Sciatic nerve (tissue), 2 donors: ENCODE measurements around the gene TSPAN31. TPM values are rescaled to one million over a fixed set of nuclear protein-coding genes. Genes with fewer than 3 reads are reported as not detected.
"Not testable (repeated sequence)": the region's sequence is repeated elsewhere in the genome, so short reads cannot be mapped to it uniquely, and the experiment has no call there.

Experiments used
- ATAC-seq: fragments of 200-7000 bp; cut with Tn5 transposase; one replicate; pipeline ENCODE4 v1.9.1; 2020; ENCODE audit warnings: mild to moderate bottlenecking, moderate library complexity
- DNase-seq: peaks from one replicate; pipeline ENCODE4 v3.0.0-alpha.2; 2020; ENCODE audit warnings: low spot score
- intact Hi-C: fragments of 100-400 bp; cut with DNase I; formaldehyde crosslinking; loops from one replicate; pipeline ENCODE4 v1.14.2; 2022
- total RNA-seq: library from RNA; stranded (reverse); fragmentation: NEBNext Ultra II Directional; extraction: Animal tissue kit (Norgen Biotek cat#: 25700); gene quantifications from one replicate; pipeline ENCODE4 v1.2.1, GENCODE V29; 2021
- donor health status: DM: no; HTN: no; CAD: no.
- donor health status: DM: no; HTN: no; CAD: no.

TSPAN31 gene, protein sequence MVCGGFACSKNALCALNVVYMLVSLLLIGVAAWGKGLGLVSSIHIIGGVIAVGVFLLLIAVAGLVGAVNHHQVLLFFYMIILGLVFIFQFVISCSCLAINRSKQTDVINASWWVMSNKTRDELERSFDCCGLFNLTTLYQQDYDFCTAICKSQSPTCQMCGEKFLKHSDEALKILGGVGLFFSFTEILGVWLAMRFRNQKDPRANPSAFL
- total RNA-seq: 37.1 TPM

DNA sequence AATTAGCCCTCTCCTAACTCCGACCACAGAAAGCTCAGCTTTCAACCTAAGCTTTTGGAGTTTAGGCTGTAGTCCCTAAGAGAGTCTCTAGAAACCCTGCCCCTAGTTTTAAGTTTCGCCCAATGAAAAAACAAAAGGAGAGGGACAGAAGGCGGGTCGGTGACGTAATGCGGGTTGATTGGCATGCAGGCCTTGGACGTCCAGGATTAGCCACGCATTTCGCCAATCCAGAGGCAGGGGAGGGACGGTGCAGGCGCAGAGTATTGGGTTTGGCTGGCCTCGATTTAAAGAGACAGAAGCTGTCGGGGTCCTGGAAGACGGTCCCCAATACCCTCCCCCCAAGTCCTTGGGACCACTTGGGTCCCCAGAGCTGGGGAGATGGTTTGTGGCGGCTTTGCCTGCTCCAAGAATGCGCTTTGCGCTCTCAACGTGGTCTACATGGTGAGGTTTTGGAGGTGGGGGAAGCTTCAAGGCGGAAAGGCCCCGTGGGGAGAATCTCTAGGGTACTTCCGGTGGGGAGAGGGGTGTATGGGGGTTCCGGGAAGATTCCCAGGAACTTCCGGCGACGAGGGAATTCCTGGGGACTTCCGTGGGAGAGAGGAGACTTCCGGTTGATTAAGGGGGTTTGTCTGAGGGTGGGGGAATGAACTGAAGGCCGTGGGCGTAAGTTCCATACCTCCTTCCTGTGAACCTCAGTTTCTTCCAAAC, at the start of gene TSPAN31:
Gene TSPAN31 (plus strand): TSS at position 263 of the 708 bp plus-strand sequence. CDS start 116 bp downstream, at position 379.
- intact Hi-C loops: no loop called here
- DNase-seq (peak; percentile 98), ATAC-seq (peak; percentile 98)

DNA sequence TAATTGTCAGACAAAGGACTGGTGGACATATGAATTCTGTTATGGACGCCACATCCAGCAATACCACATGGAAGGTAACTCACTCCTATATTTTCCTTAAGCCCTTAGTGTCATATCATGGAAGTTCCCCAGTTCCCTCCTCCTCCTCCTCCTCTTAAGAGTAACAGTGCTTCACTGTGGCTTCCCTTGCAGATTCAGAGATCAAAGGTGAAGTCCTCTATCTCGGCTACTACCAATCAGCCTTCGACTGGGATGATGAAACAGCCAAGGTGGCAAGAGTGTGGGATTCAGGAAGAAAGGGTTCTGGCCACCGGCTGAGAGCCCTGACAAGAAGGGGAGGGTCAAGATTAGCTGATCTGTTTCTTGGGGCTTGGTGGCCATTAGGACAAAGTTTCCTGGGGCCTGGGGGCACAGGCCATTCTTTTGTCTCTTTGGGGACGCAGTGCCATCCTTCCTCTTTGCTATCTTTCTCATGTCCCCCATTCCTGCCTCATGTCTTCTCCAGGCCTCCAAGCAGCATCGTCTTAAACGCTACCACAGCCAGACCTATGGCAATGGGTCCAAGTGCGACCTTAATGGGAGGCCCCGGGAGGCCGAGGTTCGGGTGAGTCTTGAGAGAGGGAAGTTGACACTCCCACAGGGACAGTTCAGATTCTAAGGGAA, 48.9 kb upstream of the TSPAN31 start:
- intact Hi-C loops: no loop called here
- no peak for DNase-seq
- ATAC-seq: no peak

DNA sequence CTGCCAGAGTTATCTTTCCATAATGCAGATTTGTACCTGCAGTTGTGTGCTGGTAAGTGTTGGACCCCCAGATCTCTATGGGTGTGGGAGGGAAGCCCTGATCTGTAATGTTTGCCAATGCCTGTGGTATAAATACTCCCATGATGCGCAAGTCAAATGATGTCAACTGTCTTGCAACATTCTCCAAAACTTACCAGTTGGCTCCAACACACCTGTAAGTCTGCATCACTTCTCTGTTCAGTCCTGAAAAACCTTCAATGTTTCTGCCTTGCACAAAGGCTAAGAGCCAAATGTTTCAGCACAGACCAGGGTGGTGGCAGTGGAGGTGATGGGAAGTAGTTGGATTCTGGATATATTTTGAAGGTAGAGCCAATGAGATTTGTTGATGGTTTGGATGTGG, 47.8 kb upstream of the TSPAN31 start:
- DNase-seq (no peak), ATAC-seq (no peak)
- intact Hi-C loops: no loop called here

DNA sequence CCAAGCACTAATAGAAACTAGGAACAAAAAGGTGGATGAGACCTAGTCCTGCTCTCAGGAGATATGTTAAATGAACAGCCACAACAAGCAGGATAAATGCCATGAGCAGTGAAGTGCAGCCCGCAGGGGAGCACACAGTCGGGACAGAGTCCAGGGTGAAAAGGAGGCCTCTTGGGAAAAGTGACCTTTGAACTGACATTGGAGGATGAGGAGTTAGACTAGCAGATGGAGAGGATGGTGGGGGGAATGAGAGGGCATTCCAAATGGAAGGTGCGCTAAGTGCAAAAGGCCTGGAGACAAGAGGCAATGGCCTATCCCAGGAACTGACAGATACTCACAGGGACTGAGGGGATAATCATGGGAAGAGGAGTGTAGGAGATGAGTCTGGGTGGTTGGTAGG, 46.4 kb upstream of the TSPAN31 start:
- DNase-seq (no peak), ATAC-seq (no peak)
- intact Hi-C loops: no loop called here

DNA sequence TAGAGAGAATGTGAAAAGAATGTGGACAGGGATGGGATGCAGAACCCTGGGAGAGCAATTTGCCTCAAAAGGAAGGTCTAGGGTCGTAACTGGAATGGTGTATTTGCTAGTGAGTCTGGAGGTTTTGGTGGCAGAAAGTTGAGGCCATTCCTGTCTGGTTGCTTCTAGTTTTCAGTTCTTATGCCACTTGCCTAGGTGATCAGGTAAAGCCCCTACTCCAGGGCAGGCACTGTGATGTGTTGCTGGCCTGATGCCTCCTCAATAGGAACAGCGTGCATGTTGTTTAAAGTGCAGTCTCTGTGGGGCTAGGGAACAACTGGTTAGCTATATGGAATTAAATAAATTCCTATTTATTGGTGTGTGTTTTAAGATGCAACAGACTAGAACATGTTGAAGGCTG, 44.5 kb upstream of the TSPAN31 start:
- DNase-seq (no peak), ATAC-seq (no peak)
- intact Hi-C loops: no loop called here

- no peak for ATAC-seq
- intact Hi-C loops: no loop called here
- no peak for DNase-seq
Observed at GRCh38 chr12:57707250-57707649, 37.6 kb upstream of the TSPAN31 start.

GRCh38 chr12:57708296-57708695, 36.5 kb upstream of the TSPAN31 start:
- intact Hi-C loops: no loop called here
- no peak for DNase-seq
- no peak for ATAC-seq

- intact Hi-C loops: no loop called here
- ATAC-seq (no peak), DNase-seq (no peak)
Observed at GRCh38 chr12:57712701-57713100, 32.1 kb upstream of the TSPAN31 start.

DNA sequence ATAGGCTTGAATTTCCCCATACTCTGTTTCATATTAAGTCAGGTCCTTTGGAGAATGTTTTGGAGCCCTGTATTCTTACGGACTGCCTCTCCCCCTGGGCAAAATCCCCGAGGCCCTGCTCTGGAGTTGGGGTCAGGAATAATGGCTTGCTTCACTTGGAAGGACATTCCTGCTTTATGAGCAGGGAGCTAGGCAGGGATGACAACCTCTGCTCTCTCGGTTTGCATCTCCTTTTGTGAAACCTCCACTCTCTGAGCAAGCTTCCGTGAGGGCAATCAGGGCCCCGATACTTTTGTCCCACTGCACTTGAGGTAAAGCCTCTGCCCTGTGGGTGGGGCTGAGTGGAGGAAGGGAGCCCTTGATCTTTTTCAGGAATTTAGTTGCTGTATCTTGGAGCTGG, 31.6 kb upstream of the TSPAN31 start:
- intact Hi-C loops: no loop called here
- DNase-seq (no peak), ATAC-seq (no peak)

GRCh38 chr12:57715036-57715748, 29.6 kb upstream of the TSPAN31 start:
- DNase-seq, intact Hi-C loops, ATAC-seq: not testable (repeated sequence)

- ATAC-seq: no peak
- intact Hi-C loops: no loop called here
- no peak for DNase-seq
Observed at GRCh38 chr12:57715786-57716185, 29.1 kb upstream of the TSPAN31 start.

DNA sequence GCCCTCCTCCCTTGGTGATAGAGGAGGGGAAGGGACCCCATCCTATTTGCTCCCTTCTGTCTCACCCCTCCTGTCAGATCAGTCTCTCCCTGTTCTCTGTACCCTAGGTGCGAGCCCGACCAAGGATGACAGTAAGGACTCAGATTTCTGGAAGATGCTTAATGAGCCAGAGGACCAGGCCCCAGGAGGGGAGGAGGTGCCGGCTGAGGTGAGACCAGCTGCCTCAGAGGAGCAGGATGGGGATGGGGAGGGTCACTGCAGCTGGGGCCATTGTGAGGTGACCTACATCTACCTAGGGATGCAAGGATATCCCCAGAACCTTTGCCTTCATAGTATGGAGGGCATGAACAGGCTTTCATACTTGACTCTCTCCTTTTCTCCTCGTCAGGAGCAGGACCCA, 28.5 kb upstream of the TSPAN31 start:
- ATAC-seq (no peak), DNase-seq (no peak)
- intact Hi-C loops: no loop called here

- intact Hi-C loops: no loop called here
- no peak for ATAC-seq
Observed at GRCh38 chr12:57717131-57717530, 27.7 kb upstream of the TSPAN31 start.

GRCh38 chr12:57717846-57718640, 26.8 kb upstream of the TSPAN31 start:
- ATAC-seq (no peak), DNase-seq (no peak)
- intact Hi-C loops: no loop called here

More at GRCh38 chr12:57717131-57717530, 27.7 kb upstream of the TSPAN31 start:
- no peak for DNase-seq

DNA sequence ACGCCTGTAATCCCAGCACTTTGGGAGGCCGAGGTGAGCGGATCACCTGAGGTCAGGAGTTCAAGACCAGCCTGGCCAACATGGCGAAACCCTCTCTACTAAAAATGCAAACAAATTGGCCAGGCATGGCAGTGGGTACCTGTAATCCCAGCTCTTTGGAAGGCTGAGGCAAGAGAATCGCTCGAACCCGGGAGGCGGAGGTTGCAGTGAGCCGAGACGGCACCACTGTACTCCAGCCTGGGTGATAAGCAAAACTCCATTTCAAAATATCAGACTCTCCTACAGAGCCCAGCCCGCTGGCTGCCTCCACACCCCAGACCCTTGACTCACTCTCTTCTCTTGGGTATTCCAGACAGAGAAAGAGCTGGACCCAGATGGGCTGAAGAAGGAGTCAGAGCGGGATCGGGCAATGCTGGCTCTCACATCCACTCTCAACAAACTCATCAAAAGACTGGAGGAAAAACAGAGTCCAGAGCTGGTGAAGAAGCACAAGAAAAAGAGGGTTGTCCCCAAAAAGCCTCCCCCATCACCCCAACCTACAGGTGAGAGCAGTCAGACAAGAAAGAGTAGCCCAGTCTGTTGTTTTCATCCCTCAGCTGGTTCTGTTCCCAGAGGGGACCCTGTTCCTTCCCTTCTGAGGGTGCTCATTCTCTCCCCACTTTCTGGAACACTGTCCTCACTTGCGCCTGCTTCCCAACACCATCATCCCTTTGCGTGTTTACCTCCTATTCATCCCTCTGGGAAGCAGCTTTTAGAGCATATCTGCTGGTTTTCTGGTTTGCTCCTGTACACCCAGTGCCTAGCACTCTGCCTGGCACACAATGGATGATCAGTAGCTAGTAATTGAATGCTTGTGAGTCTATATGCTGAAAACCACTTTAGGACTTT, 26.0 kb upstream of the TSPAN31 start:
- DNase-seq (no peak), ATAC-seq (no peak)
- intact Hi-C loops: no loop called here

GRCh38 chr12:57719777-57720605, 24.8 kb upstream of the TSPAN31 start:
- ATAC-seq (no peak), DNase-seq (no peak)
- intact Hi-C loops: no loop called here
